Activated B cell treated with CpG ODN at 0.5 μM for 24 hours (primary cell): Measurements from ENCODE around the gene PITRM1. TPM values are rescaled to one million over a fixed set of nuclear protein-coding genes. Genes with fewer than 3 reads are reported as not detected.

Experiments used
- ATAC-seq: fragments of 200-7000 bp; cut with Tn5 transposase; one replicate; pipeline ENCODE4 v1.10.0; 2021; ENCODE audit warnings: low read depth, mild to moderate bottlenecking, moderate library complexity
- CTCF ChIA-PET: fragments of 350-600 bp; sonication (Branson Sonifier 250); formaldehyde crosslinking; loops from one replicate; lab custom pipeline; 2021; ENCODE audit warnings: antibody characterized with exemption; lab: Charles Lee
- POLR2A ChIA-PET: fragments of 350-600 bp; sonication (Branson Sonifier 250); formaldehyde crosslinking; loops from one replicate; lab custom pipeline; 2021; ENCODE audit warnings: antibody characterized with exemption; lab: Charles Lee
- DNase-seq: peaks from one replicate; pipeline ENCODE4 v3.0.0; 2022
- H3K27ac Mint-ChIP-seq: one replicate; pipeline ENCODE4 v1.8.0; 2020; ENCODE audit warnings: mixed read lengths
- H3K27me3 Mint-ChIP-seq: one replicate; pipeline ENCODE4 v1.8.0; 2021; ENCODE audit warnings: mixed read lengths
- H3K36me3 Mint-ChIP-seq: one replicate; pipeline ENCODE4 v1.8.0; 2021; ENCODE audit warnings: low read depth, mixed read lengths
- H3K4me1 Mint-ChIP-seq: one replicate; pipeline ENCODE4 v1.8.0; 2021; ENCODE audit warnings: mixed read lengths
- H3K4me3 Mint-ChIP-seq: one replicate; pipeline ENCODE4 v1.8.0; 2020; ENCODE audit warnings: mild to moderate bottlenecking, mixed read lengths
- H3K9me3 Mint-ChIP-seq: one replicate; pipeline ENCODE4 v1.8.0; 2020; ENCODE audit warnings: mixed read lengths
- intact Hi-C: fragments of 100-400 bp; cut with micrococcal nuclease; formaldehyde crosslinking; loops from one replicate; pipeline ENCODE4 v1.15.1; 2024
- total RNA-seq: library from RNA; stranded (reverse); gene quantifications from 2 replicates; pipeline ENCODE4 v1.2.3, GENCODE V29; 2022
- TF ChIP-seq, protein P1 (sequence below): fragments of 200-600 bp; IDR thresholded peaks from one replicate; pipeline ENCODE4 v1.8.0; 2022; ENCODE audit warnings: antibody characterized with exemption, mild to moderate bottlenecking

The PITRM1 gene
- total RNA-seq, 1 donor from 2014 or later, result 60.7 TPM

DNA sequence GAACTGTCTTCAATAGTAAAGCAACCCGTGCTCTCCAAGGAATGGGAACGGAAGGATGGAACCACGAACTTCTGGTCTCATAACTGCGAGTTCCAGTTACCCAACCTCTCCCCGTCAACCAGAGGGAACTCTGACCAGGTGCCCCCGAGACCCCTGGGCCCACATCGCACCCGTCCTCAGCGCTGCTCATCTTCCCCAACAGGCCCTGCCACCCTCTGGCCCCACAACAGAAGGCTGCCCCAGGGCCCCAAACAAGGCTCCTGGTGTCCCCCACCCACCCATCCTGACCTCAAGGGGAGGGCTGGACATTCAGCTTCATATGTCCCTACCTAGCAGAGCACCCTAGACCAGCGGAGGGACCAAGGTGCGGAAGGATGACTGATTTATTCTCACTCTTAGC, 22.7 kb downstream of the PITRM1 start:
- Mint-ChIP-seq H3K4me3 (no peak overlapping the region), H3K4me1 (no peaks in the 10 kb centered on the region), H3K27ac (no peak overlapping the region), H3K9me3 (no peaks in the 10 kb centered on the region), H3K36me3 (peaks cover 96% of the 10 kb centered on the region), H3K27me3 (no peaks in the 10 kb centered on the region)
- DNase-seq, result no peak
- POLR2A ChIA-PET, result no interaction called here
- intact Hi-C loops, result no loop called here
- no peak for ATAC-seq
- TF ChIP-seq, protein P1, sequence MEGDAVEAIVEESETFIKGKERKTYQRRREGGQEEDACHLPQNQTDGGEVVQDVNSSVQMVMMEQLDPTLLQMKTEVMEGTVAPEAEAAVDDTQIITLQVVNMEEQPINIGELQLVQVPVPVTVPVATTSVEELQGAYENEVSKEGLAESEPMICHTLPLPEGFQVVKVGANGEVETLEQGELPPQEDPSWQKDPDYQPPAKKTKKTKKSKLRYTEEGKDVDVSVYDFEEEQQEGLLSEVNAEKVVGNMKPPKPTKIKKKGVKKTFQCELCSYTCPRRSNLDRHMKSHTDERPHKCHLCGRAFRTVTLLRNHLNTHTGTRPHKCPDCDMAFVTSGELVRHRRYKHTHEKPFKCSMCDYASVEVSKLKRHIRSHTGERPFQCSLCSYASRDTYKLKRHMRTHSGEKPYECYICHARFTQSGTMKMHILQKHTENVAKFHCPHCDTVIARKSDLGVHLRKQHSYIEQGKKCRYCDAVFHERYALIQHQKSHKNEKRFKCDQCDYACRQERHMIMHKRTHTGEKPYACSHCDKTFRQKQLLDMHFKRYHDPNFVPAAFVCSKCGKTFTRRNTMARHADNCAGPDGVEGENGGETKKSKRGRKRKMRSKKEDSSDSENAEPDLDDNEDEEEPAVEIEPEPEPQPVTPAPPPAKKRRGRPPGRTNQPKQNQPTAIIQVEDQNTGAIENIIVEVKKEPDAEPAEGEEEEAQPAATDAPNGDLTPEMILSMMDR, result no peak
- CTCF ChIA-PET, result no interaction called here

DNA sequence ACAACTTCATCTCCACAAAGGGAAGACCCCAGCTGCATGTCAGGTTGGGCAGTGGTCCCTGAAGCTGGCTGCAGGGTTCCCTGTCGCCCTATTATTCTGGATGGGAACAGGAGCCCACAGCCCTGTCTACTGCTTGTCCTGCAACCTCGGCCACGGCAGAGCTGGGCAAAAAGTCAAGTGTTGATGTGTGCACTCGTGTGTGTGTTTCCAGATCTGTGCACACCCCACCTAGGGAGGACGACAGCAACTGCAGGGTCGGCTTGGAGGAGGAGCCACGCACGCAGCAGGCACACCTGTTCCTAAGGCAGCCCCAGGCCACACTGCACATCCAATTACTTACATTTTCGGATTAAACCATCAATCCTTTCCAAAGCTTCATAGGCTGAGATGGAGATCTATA, 23.6 kb downstream of the PITRM1 start:
- Mint-ChIP-seq H3K4me1 (no peaks in the 10 kb centered on the region), H3K27ac (no peak overlapping the region), H3K36me3 (peaks cover 96% of the 10 kb centered on the region), H3K4me3 (no peak overlapping the region), H3K9me3 (no peaks in the 10 kb centered on the region), H3K27me3 (no peaks in the 10 kb centered on the region)
- TF ChIP-seq, protein P1, result no peak
- POLR2A ChIA-PET, result no interaction called here
- ATAC-seq, result no peak
- intact Hi-C loops, result no loop called here
- CTCF ChIA-PET, result no interaction called here
- DNase-seq, result no peak

DNA sequence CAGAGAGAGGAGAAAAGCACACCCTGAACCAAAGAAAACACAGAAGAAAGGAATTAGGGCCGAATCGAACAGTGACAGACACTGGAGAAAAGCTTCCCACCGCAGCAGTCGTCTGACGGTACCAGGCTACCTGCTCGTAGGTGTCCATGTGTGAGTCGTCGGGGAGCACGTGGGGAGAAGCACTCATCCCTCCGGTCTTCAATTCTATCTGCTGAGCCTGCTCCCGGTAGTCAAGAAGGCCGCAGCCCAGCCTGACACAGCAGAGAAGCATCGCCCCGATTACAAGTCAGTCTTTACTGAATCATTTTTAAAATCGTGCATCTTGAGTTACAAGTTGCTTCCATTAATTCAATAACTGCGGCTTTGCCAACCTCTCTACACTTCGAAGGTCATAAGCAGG, 24.5 kb downstream of the PITRM1 start:
- H3K9me3 Mint-ChIP-seq, result no peaks in the 10 kb centered on the region
- no peak for DNase-seq

DNA sequence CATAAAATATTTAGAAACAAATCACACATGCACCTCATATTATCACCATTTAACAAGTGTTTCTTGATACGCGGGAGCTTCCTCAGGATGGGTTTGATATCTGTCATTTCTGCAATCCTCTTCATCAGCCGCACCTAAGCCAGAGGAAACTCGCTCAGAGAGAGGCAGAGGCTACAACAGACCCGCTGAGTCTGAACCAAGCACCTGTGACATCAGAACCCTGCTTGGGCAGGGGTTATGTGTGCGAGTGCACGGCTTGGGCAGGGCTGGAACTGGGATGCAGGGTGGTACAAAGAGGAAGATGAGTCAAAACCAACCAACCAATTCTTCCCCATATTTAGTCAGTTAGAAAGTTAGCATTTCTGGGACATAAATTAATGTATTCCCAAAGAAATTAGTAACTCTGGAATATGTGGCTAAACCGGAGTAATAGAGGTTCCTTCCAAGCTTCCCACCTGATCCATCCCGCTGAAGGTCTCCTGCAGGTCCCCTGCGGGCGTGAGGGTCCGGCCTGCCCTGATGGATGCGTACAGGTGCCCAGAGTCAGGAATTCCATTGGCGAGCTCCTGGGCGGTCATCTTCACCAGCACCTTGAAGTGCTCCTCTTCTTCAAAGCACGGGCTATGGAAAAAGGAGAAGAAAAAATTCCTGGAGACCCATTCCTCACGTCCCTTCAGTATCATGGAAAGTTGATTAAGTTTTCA, 25.3 kb downstream of the PITRM1 start:
- no peak overlapping the region for H3K27ac Mint-ChIP-seq
- ChIA-PET CTCF (no interaction called here), POLR2A (no interaction called here)

More for the DNA sequence above, 24.5 kb downstream of the PITRM1 start:
- intact Hi-C loops, result no loop called here
- Mint-ChIP-seq H3K27me3 (no peaks in the 10 kb centered on the region), H3K27ac (no peak overlapping the region), H3K36me3 (peaks cover 96% of the 10 kb centered on the region), H3K4me1 (no peaks in the 10 kb centered on the region), H3K4me3 (no peak overlapping the region)
- ChIA-PET POLR2A (no interaction called here), CTCF (no interaction called here)
- no peak for ATAC-seq
- TF ChIP-seq, protein P1, result no peak

DNA sequence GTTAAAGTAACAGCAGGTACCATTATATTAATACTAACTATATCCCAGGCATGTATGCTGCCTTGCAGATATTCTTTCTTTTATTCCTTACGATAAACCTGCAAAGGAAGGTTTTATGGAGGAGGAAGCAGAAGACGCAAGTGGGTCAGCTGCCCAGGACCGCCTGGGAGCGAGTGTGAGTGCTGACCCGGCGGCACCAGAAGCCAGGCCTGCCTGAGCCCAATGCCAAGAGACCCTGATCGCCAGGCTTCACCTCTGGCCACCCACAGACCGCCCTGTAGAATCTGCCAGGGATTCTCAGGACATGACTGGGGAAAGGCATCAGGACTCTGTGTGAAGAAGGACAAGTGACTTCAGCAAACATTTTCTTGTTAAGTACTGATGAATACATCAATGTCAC, 26.3 kb downstream of the PITRM1 start:
- POLR2A ChIA-PET, result no interaction called here
- Mint-ChIP-seq H3K9me3 (no peaks in the 10 kb centered on the region), H3K4me3 (no peak overlapping the region), H3K27me3 (no peaks in the 10 kb centered on the region), H3K36me3 (peaks cover 96% of the 10 kb centered on the region), H3K4me1 (no peaks in the 10 kb centered on the region), H3K27ac (no peak overlapping the region)
- TF ChIP-seq, protein P1, result no peak
- DNase-seq, result no peak
- intact Hi-C loops, result no loop called here
- no peak for ATAC-seq
- CTCF ChIA-PET, result no interaction called here

More for the DNA sequence above, 25.3 kb downstream of the PITRM1 start:
- no peak for ATAC-seq
- no peak for DNase-seq
- Mint-ChIP-seq H3K4me1 (no peaks in the 10 kb centered on the region), H3K4me3 (no peak overlapping the region), H3K9me3 (no peaks in the 10 kb centered on the region), H3K27me3 (no peaks in the 10 kb centered on the region), H3K36me3 (peaks cover 95% of the 10 kb centered on the region)
- TF ChIP-seq, protein P1, result no peak
- intact Hi-C loops, result no loop called here
